ENCODE results near the gene C2.
"Not testable (repeated sequence)": the region's sequence is repeated elsewhere in the genome, so short reads cannot be mapped to it uniquely, and the experiment has no call there.

C2 gene

GRCh38 chr6:31899215-31899614 lies 28.3 kb upstream of the C2 start:
- DNase-seq, result no peak

DNA sequence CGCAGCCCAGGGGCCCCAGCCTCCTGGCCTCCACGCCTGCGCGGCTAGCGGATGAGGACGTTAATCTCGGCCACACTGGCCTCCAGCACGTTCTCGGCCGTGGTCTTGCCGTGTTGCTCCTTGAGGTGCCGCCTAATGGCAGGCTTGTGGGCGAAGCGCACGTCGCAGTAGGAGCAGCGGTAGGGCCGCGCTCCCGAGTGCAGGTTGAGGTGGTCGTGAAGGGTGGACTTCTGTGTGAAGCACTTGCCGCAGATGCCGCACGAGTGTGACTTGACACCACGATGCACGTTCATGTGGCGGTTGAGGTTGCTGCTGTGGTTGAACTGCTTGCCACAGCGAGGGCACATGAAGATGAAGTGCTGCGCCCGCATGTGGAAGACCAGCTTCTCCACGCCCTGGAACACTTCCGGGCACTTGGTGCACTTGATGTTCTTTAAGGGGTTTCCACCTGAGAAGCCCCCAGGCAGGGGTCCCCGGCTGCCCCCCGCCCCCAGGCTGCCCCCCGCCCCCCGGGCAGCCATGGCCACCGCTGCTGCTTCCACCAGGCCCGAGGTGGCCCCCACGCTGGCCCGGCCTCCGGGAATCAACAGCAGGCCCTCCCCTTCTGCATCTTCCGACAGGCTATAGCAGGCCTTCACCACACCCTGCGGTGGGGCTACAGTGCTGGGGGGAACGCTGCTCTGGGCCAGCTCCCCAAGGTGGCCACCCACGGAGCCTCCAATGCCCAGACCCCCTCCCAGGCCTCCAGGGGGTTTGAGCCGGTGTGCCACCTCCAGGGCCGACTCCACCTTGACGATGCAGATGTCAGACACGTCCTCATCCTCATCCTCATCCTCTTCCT lies 27.4 kb upstream of the C2 start:
- no peak for DNase-seq

GRCh38 chr6:31900917-31901414 lies 26.6 kb upstream of the C2 start:
- DNase-seq, result no peak

- no peak for DNase-seq
Measured at GRCh38 chr6:31901415-31901952, 26.0 kb upstream of the C2 start.

DNA sequence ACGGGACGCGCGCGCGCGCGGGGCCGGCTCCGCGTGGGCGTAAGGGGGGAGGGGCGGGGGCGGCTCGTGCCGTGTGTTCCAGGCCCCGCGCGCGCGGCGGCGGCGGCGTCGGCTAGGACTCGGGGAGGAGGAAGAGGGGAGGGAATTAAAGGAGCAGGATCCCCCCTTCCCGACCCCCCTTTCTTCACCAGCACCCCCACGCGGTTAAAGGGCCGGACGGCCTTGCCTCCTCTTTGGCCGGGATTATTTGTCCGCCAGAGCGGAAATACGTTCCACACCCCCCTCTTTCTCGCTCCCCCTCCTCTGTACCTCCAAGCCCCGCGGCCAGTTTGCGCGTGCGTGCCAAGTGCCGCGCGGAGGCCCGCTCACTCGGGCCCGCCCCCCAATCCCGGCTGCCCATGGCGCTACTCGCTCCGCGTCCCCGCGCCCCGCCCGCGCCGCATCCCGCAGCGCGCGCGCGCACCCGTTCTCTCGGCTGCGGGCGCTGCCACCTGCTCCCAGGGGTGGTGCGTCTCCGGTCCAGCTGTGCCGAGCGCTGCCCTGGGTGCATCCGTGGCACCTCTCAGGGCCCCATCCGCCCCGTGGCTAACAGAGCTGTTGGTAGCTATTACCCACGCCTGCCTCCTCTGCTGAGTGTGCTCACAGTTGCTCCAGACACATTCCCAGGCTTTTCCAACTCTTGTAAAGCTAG lies 25.4 kb upstream of the C2 start, which contains the start of gene ZBTB12:
TSS of gene ZBTB12 (minus strand) at position 134 of the 691 bp plus-strand sequence. CDS start 781 bp downstream, outside the sequence.
- DNase-seq, result peak; percentile 86 to 90

DNA sequence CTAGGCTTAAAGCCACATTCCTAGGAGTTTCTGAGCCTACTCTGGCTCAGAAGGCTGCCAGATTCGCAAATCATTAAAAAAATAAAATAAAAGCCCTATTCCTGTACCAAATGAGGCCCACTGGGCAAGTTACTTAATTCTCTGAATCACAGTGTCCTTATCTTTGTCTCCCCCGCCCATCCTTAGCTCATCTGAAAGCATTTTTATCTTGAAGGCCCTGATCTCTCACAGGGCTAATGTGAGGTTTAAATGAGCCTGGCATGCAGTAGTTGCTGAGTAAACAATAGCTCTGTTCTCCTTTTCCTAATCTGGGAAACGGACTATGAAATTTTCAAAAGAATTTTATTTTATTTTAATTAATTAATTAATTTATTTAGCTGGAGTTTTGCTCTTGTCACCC lies 23.6 kb upstream of the C2 start:
- no peak for DNase-seq

DNA sequence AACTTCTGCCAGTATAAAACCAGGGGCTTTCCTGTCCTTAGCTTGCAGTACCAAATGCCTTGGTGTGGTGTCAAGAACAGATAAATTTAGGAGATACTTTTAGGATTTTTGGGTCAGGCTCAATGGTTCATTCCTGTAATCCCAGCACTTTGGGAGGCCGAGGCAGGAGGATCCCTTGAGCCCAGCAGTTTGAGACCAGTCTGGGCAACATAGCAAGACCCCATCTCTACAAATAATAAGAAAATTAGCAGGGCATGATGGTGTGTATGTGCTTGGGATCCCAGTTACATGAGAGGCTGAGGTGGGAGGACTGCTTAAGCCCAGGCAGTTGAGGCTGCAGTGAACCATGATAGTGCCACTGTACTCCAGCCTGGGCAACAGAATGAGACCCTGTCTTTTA lies 22.5 kb upstream of the C2 start:
- no peak for DNase-seq

DNA sequence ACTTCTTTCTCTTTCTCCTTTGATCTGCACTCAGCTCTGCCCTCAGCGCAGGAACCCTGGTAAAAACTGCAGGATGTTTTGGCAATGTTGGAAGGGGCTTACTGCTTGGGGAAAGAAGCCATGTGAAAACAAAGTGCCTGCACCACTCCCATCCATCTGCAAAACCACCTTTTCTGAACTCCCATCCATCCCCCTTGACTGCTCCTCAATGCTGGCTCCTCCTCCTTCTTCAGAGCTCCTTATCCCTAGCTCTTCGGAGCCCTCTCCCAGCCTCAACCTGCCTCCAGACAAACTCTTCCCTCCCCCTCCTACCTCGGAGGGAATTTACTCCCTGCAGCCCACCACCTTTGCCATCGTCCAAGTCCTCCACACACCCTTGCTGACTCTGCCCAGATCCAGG lies 21.4 kb upstream of the C2 start:
- no peak for DNase-seq

DNA sequence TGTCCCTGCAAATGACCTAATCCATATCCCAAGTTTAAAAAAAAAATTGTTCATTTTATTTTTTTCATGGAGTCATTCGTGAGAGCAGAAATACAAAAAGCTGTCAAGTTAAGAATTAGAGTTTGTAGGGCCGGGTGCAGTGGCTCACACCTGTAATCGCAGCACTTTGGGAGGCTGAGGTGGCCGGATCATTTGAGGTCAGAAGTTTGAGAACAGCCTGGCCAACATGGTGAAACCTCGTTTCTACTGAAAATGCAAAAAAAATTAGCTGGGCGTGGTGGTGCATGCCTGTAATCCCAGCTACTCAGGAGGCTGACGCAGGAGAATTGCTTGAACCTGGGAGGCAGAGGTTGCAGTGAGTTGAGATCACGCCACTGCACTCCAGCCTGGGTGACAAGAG lies 20.8 kb upstream of the C2 start:
- not testable (repeated sequence) for DNase-seq

GRCh38 chr6:31907158-31907813 lies 20.2 kb upstream of the C2 start:
- no peak for DNase-seq

DNA sequence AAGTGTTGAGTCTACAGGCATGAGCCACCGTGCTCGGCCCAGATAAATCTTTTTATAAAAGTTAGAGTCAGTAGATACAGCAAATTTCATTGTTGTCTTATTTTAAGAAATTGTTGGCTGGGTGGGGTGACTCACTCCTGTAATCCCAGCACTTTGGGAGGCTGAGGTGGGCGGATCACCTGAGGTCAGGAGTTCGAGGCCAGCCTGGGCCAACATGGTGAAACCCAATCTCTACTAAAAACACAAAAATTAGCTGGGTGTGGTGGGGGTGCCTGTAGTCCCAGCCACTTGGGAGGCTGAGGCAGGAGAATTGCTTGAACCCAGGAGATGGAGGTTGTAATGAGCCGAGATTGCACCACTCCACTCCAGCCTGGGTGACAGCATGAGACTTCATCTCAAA lies 19.3 kb upstream of the C2 start:
- not testable (repeated sequence) for DNase-seq

DNA sequence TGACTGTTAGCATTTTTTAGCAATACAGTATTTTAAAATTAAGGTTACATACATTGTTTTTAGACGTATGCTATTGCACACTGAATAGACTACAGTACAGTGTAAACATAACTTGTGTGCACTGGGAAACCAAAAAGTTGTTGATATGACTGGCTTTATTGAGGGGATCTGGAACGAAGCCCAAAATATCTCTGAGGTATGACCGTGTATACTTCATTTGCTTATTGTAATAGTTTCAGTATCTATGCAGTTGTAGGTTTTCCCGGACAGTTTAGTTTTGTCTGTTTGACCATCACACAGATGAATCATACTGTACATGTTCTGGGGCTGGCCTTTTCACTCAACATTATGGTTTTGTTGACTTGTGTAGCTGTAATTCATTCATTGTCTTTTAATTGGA lies 18.7 kb upstream of the C2 start:
- no peak for DNase-seq

DNA sequence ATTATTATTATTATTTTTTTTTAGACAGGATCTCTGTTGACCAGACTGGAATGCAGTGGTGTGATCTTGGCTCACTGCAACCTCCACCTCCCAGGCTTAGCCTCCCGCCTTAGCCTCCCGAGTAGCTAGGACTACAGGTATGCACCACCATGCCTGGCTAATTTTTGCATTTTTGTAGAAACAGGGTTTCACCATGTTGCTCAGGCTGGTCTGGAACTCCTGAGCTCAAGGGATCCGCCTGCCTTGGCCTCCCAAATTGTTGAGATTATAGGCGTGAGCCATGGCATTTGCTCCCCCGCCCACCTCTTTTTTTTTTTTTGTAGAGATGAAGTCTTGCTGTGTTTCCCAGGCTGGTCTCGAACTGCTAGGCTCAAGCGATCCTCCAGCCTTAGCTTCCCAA lies 18.2 kb upstream of the C2 start:
- not testable (repeated sequence) for DNase-seq

DNA sequence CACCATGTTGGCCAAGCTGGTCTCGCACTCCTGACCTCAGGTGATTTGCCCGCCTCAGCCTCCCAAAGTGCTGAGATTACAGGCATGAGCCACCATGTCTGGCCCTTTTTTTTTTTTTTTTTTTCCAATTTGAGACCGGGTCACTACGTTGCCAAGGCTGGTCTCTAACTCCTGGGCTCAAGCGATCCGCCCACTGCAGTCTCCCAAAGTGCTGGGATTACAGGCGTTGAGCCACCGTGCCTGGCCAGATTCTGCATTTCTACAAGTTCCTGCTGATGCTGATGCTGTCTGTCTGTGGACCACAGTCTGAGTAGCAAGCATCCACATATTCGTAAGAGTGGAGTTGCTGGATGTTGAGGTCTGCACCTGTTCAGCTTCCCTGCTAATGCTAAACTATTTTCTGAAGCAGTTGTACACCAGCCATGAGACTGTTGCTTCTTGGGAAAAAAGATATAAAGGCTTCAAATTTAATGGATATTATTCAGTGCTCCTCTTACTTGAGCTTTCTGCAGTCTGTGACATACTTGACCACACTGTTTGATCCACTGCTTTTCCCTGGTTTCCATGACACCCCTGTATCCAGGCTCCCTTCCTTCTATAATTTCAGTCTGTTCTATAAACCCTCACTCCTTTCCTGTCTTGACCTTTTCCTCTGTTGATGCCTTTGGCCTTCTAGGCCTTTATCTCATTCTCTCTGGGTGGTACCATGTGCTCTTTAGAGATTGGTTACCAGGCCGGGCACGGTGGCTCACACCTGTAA lies 15.5 kb upstream of the C2 start:
- no peak for DNase-seq

- no peak for DNase-seq
Measured at GRCh38 chr6:31915351-31915750, 12.2 kb upstream of the C2 start.

GRCh38 chr6:31915756-31916155 lies 11.8 kb upstream of the C2 start:
- DNase-seq, result no peak

GRCh38 chr6:31918069-31918720 lies 9.3 kb upstream of the C2 start:
- no peak for DNase-seq

DNA sequence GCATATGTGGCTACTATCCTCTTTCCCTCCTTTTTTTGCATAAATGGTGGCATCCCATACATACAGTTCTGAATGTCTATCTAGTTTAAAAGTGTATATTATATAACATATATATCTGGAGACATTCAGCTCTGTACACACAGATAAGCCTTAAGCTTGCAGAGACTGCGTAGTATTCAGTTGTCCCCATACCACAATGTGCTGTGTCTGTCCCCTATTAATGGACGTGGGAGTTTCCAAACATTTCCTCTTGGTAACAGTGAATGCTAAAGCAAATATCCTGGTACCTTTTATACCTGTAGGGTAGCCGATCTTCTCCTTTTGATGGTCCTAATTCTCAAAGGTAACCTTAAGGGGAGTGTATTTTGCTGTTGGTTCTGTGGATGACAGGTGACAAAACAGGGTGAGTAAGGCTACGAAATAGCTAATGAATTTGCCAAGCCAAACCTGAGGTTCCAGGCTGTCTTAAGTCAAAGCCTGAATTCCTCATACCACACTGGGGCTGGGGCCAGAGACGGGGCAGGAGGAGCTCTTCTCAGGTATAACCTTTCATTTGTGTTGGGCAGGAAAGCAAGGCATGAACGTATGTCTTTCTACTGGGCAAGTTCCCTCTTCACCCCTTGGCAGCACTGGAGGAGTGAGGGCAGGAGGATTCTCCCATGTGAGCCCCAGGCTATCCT lies 7.8 kb upstream of the C2 start:
- no peak for DNase-seq

DNA sequence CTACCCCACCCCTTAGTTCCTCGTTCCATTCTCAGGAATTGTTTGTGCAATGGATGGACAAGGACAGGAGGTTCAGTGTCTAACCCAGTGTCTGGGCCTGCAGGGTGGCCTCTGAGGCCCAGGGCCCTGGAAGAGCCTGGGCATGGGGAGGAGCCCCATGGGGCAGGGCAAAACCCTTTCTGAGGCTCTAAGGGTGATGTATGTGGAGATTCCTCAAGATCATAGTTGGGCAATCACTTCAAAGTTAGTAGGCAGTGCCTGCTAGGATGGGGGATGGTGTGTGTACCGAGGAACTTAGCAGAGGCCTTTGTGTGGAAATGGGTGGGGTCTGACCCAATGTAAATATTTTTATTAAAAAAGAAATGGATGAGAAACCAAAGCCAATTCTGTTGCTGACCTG lies 6.7 kb upstream of the C2 start:
- DNase-seq, result no peak

DNA sequence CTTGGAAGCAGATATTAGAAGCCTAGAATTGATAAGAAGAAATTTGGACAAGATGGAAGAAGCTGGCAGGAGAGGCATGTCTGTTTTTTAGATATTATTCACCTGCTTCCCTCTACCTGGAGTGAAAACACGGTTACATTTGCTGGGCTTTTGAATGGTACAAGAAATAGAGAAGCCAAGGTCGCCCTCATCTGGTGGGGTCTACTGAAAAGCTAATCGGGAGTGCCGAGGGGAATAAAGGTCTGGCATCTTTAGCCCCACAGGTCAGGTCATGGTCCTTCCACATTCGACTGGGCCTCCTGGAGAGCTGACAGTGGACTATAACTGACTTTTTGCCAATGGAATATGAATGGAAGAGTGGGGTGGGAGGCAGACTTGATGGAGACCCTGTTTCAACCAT lies 4.6 kb upstream of the C2 start:
- no peak for DNase-seq
